GM10248 (cell line): ENCODE results near the gene FAM20C.

ENCODE experiments used
- CTCF ChIA-PET: fragments of 300-600 bp; sonication (Branson Sonifier 250); formaldehyde crosslinking; extraction: SDS; loops from one replicate; lab custom pipeline; 2021; ENCODE audit warnings: antibody characterized with exemption; lab: Yijun Ruan, JAX
- POLR2A ChIA-PET: fragments of 350-650 bp; sonication (Branson Sonifier 250); formaldehyde crosslinking; extraction: SDS; loops from one replicate; lab custom pipeline; 2020; ENCODE audit warnings: antibody characterized with exemption; lab: Yijun Ruan, JAX
- DNase-seq: peaks from one replicate; pipeline ENCODE4 v3.0.0; 2012; ENCODE audit errors: extremely low spot score
- TF ChIP-seq, protein P1 (sequence below): IDR thresholded peaks from 2 replicates; pipeline ENCODE4 v1.5.1; 2012; ENCODE audit warnings: mild to moderate bottlenecking, low read depth; ENCODE audit errors: extremely low read depth, missing control alignments, control extremely low read depth

FAM20C gene

DNA sequence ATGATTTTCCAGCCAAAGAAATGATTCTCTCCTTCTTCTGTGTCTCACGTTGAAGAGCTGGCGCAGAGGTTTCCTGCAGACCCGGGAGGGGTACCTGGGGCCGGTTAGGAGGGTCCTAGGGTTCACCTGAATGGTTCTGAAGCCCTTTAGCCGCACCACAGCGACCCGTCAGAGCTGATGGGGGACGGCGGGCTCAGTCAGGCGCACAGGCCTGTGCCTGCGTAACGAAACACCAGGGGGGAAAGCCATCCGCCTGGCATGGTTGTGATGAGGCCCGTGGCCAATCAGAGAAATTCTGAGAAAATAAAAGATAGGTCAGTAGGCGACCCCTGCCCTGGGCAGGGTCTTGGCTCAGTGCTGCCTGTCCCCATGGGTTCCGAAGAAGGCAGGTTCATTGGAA lies 35.6 kb downstream of the FAM20C start:
- TF ChIP-seq, protein P1, sequence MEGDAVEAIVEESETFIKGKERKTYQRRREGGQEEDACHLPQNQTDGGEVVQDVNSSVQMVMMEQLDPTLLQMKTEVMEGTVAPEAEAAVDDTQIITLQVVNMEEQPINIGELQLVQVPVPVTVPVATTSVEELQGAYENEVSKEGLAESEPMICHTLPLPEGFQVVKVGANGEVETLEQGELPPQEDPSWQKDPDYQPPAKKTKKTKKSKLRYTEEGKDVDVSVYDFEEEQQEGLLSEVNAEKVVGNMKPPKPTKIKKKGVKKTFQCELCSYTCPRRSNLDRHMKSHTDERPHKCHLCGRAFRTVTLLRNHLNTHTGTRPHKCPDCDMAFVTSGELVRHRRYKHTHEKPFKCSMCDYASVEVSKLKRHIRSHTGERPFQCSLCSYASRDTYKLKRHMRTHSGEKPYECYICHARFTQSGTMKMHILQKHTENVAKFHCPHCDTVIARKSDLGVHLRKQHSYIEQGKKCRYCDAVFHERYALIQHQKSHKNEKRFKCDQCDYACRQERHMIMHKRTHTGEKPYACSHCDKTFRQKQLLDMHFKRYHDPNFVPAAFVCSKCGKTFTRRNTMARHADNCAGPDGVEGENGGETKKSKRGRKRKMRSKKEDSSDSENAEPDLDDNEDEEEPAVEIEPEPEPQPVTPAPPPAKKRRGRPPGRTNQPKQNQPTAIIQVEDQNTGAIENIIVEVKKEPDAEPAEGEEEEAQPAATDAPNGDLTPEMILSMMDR = no peak
- CTCF ChIA-PET = no interaction called here
- no peak for DNase-seq
- POLR2A ChIA-PET = no interaction called here

DNA sequence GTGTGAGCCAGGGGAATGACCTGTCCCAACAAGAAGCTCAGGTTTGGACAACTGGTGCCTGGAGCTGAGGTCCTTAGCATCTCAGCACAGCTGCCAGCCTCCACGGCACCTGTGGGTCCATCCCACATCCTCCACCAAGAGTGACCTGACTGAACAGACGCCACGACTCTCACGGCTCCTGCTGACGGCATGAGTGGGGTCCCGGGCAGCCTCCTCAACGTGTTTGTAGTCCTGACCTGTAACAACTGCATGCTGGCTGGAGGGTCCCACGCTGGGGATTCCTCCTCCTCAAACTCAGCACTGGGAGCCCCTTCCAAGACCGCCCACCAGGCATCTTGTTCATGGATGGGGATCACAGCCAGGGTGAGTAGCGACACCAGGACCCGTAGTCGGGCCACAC lies 36.2 kb downstream of the FAM20C start:
- CTCF ChIA-PET = no interaction called here
- TF ChIP-seq, protein P1 = no peak
- DNase-seq = no peak
- POLR2A ChIA-PET = no interaction called here

DNA sequence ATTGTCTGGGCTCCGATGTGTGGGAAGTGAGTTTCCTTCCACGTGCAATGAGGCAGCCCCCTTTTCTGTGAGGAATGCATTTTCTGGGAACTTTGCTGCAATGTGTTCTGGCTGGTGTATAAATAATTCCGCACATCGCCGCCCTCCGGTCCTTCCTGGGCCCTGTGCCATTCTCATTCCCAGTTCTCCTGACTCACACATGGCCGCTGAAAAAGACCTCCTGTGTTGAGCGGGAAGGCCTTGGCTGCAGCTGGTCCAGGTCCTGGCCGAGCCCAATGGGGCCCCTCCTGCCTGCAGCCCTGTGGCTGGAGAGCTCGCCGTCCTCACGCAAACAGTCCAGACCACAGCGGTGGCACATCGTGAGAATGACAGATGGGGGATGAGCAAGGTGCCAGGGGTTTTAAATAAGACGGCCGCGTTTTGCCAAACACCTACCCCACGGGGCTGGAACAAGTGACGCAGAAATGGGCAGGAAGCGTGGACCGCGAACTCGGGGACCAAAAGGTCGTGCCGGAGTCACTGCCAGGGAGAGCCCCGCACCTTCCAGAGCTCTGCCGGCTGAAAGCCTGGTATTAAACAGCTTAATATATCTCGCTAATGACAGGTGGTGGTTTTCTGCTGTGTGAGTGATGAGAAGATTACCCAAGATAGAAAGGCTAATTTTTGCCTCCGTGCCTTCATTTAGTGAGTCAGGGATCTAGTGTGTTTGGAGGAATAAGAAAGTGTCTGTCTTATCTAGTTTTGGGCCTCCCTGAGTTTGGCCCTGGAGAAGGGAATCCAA lies 37.0 kb downstream of the FAM20C start:
- POLR2A ChIA-PET = no interaction called here

DNA sequence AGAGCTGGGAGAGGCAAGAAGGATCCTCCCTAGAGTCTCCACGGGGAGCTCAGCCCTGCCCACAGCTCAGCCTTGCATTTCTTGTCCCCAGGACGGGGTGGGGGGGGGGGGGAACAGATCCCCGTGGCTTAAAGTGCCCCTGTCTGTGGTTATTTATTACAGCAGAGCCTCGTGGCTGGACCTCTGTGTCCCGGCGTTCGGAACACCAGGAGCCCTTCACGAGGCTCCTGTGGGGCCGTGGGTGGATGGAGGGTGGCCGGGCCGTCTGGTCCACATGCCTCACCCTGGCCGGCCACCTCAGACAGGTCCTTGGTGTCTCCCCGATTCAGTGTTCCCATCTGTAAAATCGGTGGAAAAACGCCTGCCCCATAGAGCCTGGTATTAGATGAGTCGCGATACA lies 37.9 kb downstream of the FAM20C start:
- TF ChIP-seq, protein P1 = no peak
- CTCF ChIA-PET = no interaction called here
- DNase-seq = no peak
- POLR2A ChIA-PET = no interaction called here

More for the DNA sequence above, 37.0 kb downstream of the FAM20C start:
- TF ChIP-seq, protein P1 = no peak
- CTCF ChIA-PET = no interaction called here
- DNase-seq = no peak

DNA sequence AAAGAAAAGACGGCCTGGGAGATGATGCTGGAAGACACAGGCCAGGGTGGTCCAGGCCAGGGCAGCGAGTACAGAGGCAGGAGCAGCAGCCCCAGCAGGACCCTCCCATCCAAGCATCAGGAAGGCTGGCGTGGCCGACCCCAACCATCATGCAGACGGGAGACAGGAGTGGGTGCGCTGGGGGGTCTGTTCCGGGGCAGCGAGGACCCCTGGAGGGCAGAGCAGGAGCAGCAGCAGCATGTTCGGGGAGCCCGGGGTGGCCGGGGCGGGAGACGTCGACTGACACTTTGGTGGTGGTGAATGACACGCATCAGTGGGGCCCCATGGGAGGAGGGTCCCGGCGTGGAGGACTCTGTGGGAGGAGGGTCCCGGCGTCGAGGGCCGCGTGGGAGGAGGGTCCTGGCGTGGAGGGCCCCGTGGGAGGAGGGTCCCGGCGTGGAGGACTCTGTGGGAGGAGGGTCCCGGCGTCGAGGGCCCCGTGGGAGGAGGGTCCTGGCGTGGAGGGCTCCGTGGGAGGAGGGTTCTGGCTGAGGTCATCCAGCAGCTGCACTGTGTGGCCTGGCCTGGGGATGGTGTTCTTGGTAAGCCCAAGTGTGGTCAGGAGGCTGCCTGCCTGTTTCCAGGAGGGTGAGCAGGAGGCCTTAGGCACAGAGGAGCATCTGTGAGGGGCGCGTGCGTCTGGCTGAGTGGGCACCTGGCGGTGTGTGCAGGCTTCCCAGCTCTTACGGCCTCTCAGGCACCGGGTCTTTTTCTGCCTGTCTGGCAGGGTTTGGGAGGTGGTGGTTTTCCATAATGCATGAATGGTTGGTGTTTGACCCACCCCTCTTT lies 38.9 kb downstream of the FAM20C start:
- ChIA-PET CTCF (no interaction called here), POLR2A (no interaction called here)
- TF ChIP-seq, protein P1 = peak; percentile 15
- no peak for DNase-seq

DNA sequence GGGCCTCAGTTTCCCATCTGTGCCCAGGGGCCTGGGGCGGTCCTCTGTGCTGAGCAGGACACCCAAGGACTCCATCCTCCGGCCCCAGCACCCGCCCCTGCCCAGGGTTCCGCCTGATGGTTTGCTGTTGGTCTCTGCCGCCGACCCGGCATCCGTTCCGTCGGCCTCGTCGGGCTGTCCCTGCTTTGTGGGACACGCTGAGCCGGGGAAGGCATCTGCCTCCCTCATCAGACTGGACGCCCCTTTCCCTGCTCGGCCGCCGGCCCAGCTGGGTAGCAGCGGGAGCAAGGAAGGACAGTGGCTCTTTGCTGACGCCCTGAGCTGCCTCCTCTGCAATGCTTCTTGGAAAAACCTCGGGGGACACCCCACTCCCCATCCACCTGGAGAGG lies 39.5 kb downstream of the FAM20C start:
- POLR2A ChIA-PET = no interaction called here
- DNase-seq = no peak
- TF ChIP-seq, protein P1 = no peak
- CTCF ChIA-PET = no interaction called here
